DLD1 (cell line): ENCODE measurements around the gene IBTK.
"Not testable (repeated sequence)": the region's sequence is repeated elsewhere in the genome, so short reads cannot be mapped to it uniquely, and the experiment has no call there.

ENCODE experiments used
- in situ Hi-C: cut with HindIII; loops from 2 replicates; pipeline ENCODE4 v1.10.0; 2017; ENCODE audit warnings: low sequenced_read_pairs

IBTK gene

GRCh38 chr6:82246370-82246769 lies 1.2 kb downstream of the IBTK start:
- in situ Hi-C loops = no loop called here

GRCh38 chr6:82245376-82245775 lies 2.2 kb downstream of the IBTK start:
- in situ Hi-C loops = no loop called here

- in situ Hi-C loops = no loop called here
Observed at GRCh38 chr6:82243884-82244283, 3.7 kb downstream of the IBTK start.

GRCh38 chr6:82240186-82240585 lies 7.4 kb downstream of the IBTK start:
- in situ Hi-C loops = no loop called here

GRCh38 chr6:82239597-82239996 lies 7.9 kb downstream of the IBTK start:
- in situ Hi-C loops = no loop called here

GRCh38 chr6:82237013-82237412 lies 10.5 kb downstream of the IBTK start:
- in situ Hi-C loops = no loop called here

GRCh38 chr6:82227770-82228169 lies 19.8 kb downstream of the IBTK start:
- in situ Hi-C loops = no loop called here

GRCh38 chr6:82220167-82220566 lies 27.4 kb downstream of the IBTK start:
- in situ Hi-C loops = no loop called here

- in situ Hi-C loops = no loop called here
Observed at GRCh38 chr6:82217018-82217586, 30.4 kb downstream of the IBTK start.

GRCh38 chr6:82216549-82216948 lies 31.0 kb downstream of the IBTK start:
- in situ Hi-C loops = no loop called here

- in situ Hi-C loops = no loop called here
Observed at GRCh38 chr6:82211326-82211725, 36.2 kb downstream of the IBTK start.

- in situ Hi-C loops = no loop called here
Observed at GRCh38 chr6:82208913-82209312, 38.6 kb downstream of the IBTK start.

GRCh38 chr6:82205930-82206392 lies 41.6 kb downstream of the IBTK start:
- in situ Hi-C loops = no loop called here

GRCh38 chr6:82204020-82204419 lies 43.5 kb downstream of the IBTK start:
- in situ Hi-C loops = no loop called here

GRCh38 chr6:82197784-82198183 lies 49.8 kb downstream of the IBTK start:
- in situ Hi-C loops = no loop called here

- in situ Hi-C loops = not testable (repeated sequence)
Observed at GRCh38 chr6:82197245-82197644, 50.3 kb downstream of the IBTK start.

- in situ Hi-C loops = no loop called here
Observed at GRCh38 chr6:82196161-82196560, 51.4 kb downstream of the IBTK start.

- in situ Hi-C loops = no loop called here
Observed at GRCh38 chr6:82195619-82196018, 51.9 kb downstream of the IBTK start.

- in situ Hi-C loops = no loop called here
Observed at GRCh38 chr6:82185948-82186535, 61.5 kb downstream of the IBTK start.

- in situ Hi-C loops = no loop called here
Observed at GRCh38 chr6:82183642-82184282, 63.8 kb downstream of the IBTK start.

- in situ Hi-C loops = no loop called here
Observed at GRCh38 chr6:82182756-82183155, 64.8 kb downstream of the IBTK start.

- in situ Hi-C loops = no loop called here
Observed at GRCh38 chr6:82179415-82179814, 68.1 kb downstream of the IBTK start.

GRCh38 chr6:82178759-82179112 lies 68.8 kb downstream of the IBTK start:
- in situ Hi-C loops = no loop called here
